Endometrial microvascular endothelial cells (primary cell): ENCODE data around the gene CD58. TPM values are rescaled to one million over a fixed set of nuclear protein-coding genes. Genes with fewer than 3 reads are reported as not detected.
"Not testable (repeated sequence)": the region's sequence is repeated elsewhere in the genome, so short reads cannot be mapped to it uniquely, and the experiment has no call there.

Source experiments
- in situ Hi-C: cut with HindIII; loops from 2 replicates; pipeline ENCODE4 v1.10.0; 2017; ENCODE audit warnings: low sequenced_read_pairs, low pct_unique_long_range_greater_than_20kb; ENCODE audit errors: inconsistent ontology term
- total RNA-seq: library from RNA; depleted of rRNA; stranded (reverse); fragments of >200 nt; gene quantifications from one replicate; pipeline ENCODE4 v1.2.3, GENCODE V29; 2015; ENCODE audit errors: inconsistent ontology term

The CD58 gene
- total RNA-seq = 13.9 TPM

GRCh38 chr1:116570358-116571214, at the start of gene CD58:
Gene CD58 (minus strand): TSS chr1:116571026. CDS start chr1:116570972, 54 bp downstream.
- in situ Hi-C loops = no loop called here

DNA sequence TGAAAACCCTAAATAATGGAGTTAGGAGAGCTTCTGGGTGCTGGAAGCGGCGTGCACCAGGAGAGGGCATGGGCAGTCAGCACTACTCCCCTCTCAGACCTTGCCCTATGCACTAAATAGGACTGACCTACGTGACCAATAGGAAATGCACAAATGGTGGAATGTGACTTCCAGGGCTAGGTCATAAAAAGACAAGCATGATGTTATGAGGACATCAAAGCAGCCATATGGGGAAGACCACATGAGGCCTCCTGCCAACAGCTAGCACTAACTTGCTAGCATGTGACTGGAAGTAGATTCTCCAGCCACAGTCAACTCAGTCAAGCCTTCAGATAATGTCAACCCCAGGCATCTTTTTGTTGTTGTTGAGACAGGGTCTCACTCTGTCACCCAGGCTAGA, 49.6 kb upstream of the CD58 start:
- in situ Hi-C loops = not testable (repeated sequence)

DNA sequence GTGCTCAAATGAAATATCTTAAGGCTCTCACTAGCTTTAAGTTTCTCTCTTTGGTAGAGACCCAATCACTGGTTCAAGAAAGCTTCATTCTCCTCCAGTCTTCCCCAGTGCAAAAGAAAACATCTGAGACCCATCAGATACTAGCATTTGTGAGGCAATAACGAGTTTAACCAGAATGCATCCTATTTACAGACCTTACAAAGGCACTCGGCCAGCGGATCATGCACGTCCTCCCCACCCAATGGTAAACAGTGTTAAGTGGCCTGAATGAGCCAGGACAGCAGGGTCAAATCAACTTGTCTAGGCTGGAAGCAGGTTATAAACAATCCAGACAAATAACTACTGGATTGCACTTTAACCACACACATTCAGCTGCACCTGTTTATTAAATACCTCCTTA, 48.3 kb upstream of the CD58 start:
- in situ Hi-C loops = not testable (repeated sequence)

GRCh38 chr1:116617808-116618207, 47.0 kb upstream of the CD58 start:
- in situ Hi-C loops = not testable (repeated sequence)

- in situ Hi-C loops = not testable (repeated sequence)
Measured at GRCh38 chr1:116613825-116614224, 43.0 kb upstream of the CD58 start.

- in situ Hi-C loops = not testable (repeated sequence)
Measured at GRCh38 chr1:116609801-116610371, 39.1 kb upstream of the CD58 start.

GRCh38 chr1:116608841-116609240, 38.0 kb upstream of the CD58 start:
- in situ Hi-C loops = not testable (repeated sequence)

GRCh38 chr1:116608151-116608550, 37.3 kb upstream of the CD58 start:
- in situ Hi-C loops = not testable (repeated sequence)

DNA sequence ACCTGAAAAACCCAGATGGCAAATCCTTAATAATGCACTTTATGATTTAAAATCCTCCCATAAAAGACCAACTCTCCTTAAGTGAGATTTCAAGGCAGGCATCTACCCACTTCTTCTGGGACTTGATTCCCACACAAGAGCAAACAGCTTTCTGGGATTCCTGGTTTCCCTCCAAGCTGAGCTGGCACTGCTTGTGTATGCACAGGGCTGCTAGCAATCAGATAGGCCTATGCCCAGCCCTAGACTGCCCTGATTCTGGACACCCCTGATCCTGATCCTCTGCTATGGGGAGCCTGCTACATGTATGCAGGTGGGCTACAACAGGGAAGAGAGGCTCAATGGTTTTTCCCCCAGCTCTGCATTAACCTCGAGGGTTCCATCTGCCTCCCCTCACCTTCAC, 36.6 kb upstream of the CD58 start:
- in situ Hi-C loops = not testable (repeated sequence)

- in situ Hi-C loops = not testable (repeated sequence)
Measured at GRCh38 chr1:116606067-116606466, 35.2 kb upstream of the CD58 start.

- in situ Hi-C loops = no loop called here
Measured at GRCh38 chr1:116605315-116605714, 34.5 kb upstream of the CD58 start.

DNA sequence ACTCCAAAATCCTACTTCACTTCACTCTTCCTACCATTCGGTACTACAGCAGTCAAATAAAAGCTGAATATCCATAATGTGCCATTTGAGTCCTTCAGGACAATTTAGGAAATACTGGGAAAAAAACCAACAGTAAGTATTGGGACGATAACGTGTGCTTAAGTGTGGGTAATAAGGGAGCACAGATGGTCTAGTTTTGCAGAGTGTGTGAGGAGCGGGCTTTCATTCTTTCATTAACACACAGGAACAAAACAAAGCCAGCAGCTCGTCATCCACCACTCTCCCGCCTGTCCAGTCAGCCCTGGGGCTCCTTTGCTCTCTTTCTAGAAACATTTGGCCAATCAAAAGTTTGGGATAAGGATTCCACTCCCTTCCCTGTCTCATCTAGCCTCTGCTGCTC, 33.6 kb upstream of the CD58 start:
- in situ Hi-C loops = not testable (repeated sequence)

GRCh38 chr1:116603646-116604045, 32.8 kb upstream of the CD58 start:
- in situ Hi-C loops = not testable (repeated sequence)

GRCh38 chr1:116599369-116599768, 28.5 kb upstream of the CD58 start:
- in situ Hi-C loops = not testable (repeated sequence)

DNA sequence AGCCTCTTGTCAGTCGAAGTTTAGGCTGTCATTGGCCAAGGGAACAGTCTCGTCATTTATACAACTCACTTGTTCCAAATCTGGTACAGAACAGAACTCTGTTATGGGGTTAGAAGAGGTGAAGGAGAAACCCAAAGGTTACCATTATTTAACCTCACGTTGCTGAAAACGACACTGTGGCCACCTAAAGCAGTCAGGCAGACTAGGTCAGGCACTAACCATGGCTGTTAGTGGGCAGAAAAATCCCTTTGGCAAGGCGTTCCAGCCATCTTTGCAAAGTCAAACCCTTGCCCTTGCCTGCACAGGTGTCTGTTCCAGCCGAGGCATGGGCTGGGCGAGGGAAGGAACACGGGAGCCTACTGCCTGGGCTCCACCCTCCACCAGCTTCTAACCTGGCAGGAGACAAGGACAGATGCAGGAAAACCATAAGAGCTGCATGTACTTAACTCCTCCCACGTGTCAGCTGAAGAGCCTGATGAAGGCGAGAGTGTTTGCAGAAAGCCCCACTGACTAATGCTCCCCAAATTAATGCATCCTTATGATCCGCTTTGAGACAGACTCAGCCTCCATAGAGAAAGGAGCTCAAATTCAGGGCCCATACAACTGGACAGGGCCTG, 27.7 kb upstream of the CD58 start:
- in situ Hi-C loops = not testable (repeated sequence)

DNA sequence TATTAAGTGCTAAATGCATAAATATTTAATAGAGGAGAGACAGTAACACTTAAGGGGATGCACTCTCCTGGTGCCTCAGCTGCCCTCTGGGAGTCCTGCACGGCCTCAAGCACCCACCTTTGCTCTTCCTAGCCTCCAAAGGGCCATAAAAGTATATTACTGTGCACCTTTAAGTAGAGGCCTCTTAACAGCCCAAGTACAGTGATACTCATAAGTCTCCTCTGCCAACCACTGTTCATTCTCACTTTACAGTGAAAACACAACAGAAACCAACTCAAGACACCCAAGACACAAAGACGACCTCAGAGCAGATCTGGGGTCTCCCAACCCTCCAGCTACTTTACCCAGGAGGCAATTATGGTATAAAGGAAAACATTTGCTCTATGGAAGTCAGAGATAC, 26.6 kb upstream of the CD58 start:
- in situ Hi-C loops = not testable (repeated sequence)

DNA sequence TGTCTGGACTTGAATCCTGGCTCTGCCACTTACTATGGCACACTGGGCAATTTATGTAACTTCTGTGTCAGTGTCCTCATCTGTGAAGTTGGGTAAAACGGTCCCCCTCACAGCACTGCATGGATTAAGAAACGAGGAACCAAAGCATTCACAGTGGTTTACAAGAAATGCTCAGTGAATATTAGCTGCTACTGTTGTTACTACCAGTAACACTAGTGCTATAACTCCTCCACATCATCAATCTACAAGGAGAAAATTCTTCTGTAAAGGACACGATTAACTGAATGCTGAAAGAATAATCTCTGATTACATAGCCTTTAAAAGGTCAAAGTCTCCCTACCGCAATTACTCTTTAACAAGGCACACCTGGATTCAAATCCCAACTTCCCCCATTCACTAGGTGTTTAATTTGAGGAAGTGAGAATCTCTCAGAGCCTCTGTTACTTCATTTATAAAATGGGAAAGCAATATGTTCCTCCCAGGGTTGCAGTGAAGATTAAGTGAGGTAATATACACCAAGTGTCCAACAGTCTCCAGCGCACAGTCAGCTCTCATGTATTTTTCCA, 26.0 kb upstream of the CD58 start:
- in situ Hi-C loops = not testable (repeated sequence)

- in situ Hi-C loops = not testable (repeated sequence)
Measured at GRCh38 chr1:116595946-116596741, 25.3 kb upstream of the CD58 start.
